Mucosa of rectum (tissue), 2 donors: Measurements from ENCODE around the gene FHIT.

ENCODE experiments used
- H3K27ac ChIP-seq, 2 donors: one replicate each; pipeline ENCODE4 v1.7.0; 2013; ENCODE audit warnings: inconsistent platforms in 2 of 2, low read depth in 2 of 2, low read length in 2 of 2
- H3K27me3 ChIP-seq, 2 donors: one replicate each; pipeline ENCODE4 v1.7.0; 2013; ENCODE audit warnings: low read length in 2 of 2; ENCODE audit not compliant: control insufficient read depth in 2 of 2, insufficient read depth in 2 of 2
- H3K36me3 ChIP-seq, 2 donors: one replicate each; pipeline ENCODE4 v1.7.0; 2013; ENCODE audit warnings: low read length in 2 of 2; ENCODE audit not compliant: control insufficient read depth in 2 of 2, insufficient read depth in 2 of 2
- H3K4me1 ChIP-seq, 2 donors: one replicate each; pipeline ENCODE4 v1.7.0; 2013; ENCODE audit warnings: low read length in 2 of 2, mild to moderate bottlenecking in 1 of 2; ENCODE audit not compliant: control insufficient read depth in 2 of 2, insufficient read depth in 2 of 2
- H3K4me3 ChIP-seq, 2 donors: one replicate each; pipeline ENCODE4 v1.7.0; 2013; ENCODE audit warnings: low read length in 2 of 2
- H3K9ac ChIP-seq, 2 donors: one replicate each; pipeline ENCODE4 v1.7.0; 2013; ENCODE audit warnings: low read length in 2 of 2, low read depth in 1 of 2, mild to moderate bottlenecking in 1 of 2
- H3K9me3 ChIP-seq, 2 donors: one replicate each; pipeline ENCODE4 v1.7.0; 2013; ENCODE audit warnings: low read length in 2 of 2; ENCODE audit not compliant: control insufficient read depth in 2 of 2
- donor health status: healthy.
- donor health status: Normal muscosa, but diverticular disease.

Gene FHIT

GRCh38 chr3:60323651-60324050 lies 927.6 kb downstream of the FHIT start:
- Histone ChIP-seq H3K27ac (no peak overlapping the region), H3K9me3 (no peaks in the 10 kb centered on the region), H3K4me1 (peaks cover 0 to 2% of the 10 kb centered on the region in 2 donors), H3K9ac (no peak overlapping the region), H3K27me3 (no peaks in the 10 kb centered on the region), H3K4me3 (no peak overlapping the region), H3K36me3 (no peaks in the 10 kb centered on the region)

- Histone ChIP-seq H3K4me1 (peaks cover 0 to 2% of the 10 kb centered on the region in 2 donors), H3K4me3 (no peak overlapping the region), H3K9ac (no peak overlapping the region), H3K27me3 (no peaks in the 10 kb centered on the region), H3K36me3 (no peaks in the 10 kb centered on the region), H3K9me3 (no peaks in the 10 kb centered on the region), H3K27ac (no peak overlapping the region)
Measured at GRCh38 chr3:60323180-60323579, 928.1 kb downstream of the FHIT start.

GRCh38 chr3:60322298-60322856 lies 928.9 kb downstream of the FHIT start:
- Histone ChIP-seq H3K4me3 (no peak overlapping the region), H3K9ac (no peak overlapping the region), H3K36me3 (no peaks in the 10 kb centered on the region), H3K4me1 (peaks cover 0 to 2% of the 10 kb centered on the region in 2 donors), H3K9me3 (no peaks in the 10 kb centered on the region), H3K27ac (no peak overlapping the region), H3K27me3 (no peaks in the 10 kb centered on the region)

GRCh38 chr3:60319179-60319858 lies 931.9 kb downstream of the FHIT start:
- H3K4me1 ChIP-seq = no peaks in the 10 kb centered on the region
- H3K27ac ChIP-seq = no peak overlapping the region
- H3K4me3 ChIP-seq = no peak overlapping the region
- H3K27me3 ChIP-seq = no peaks in the 10 kb centered on the region
- no peaks in the 10 kb centered on the region for H3K36me3 ChIP-seq
- H3K9me3 ChIP-seq = no peaks in the 10 kb centered on the region
- H3K9ac ChIP-seq = no peak overlapping the region

GRCh38 chr3:60316121-60316797 lies 935.0 kb downstream of the FHIT start:
- H3K9me3 ChIP-seq = no peaks in the 10 kb centered on the region
- no peak overlapping the region for H3K4me3 ChIP-seq
- no peaks in the 10 kb centered on the region for H3K36me3 ChIP-seq
- H3K9ac ChIP-seq = no peak overlapping the region
- H3K4me1 ChIP-seq = peaks cover 0 to 6% of the 10 kb centered on the region in 2 donors
- no peak overlapping the region for H3K27ac ChIP-seq
- H3K27me3 ChIP-seq = no peaks in the 10 kb centered on the region

- Histone ChIP-seq H3K9me3 (no peaks in the 10 kb centered on the region), H3K9ac (no peak overlapping the region), H3K4me3 (no peak overlapping the region), H3K4me1 (peaks cover 0 to 6% of the 10 kb centered on the region in 2 donors), H3K27ac (no peak overlapping the region), H3K27me3 (no peaks in the 10 kb centered on the region), H3K36me3 (no peaks in the 10 kb centered on the region)
Measured at GRCh38 chr3:60313951-60314461, 937.2 kb downstream of the FHIT start.

GRCh38 chr3:60313231-60313798 lies 937.9 kb downstream of the FHIT start:
- Histone ChIP-seq H3K4me3 (no peak overlapping the region), H3K9ac (no peak overlapping the region), H3K27me3 (no peaks in the 10 kb centered on the region), H3K9me3 (no peaks in the 10 kb centered on the region), H3K4me1 (peaks cover 0 to 6% of the 10 kb centered on the region in 2 donors), H3K27ac (no peak overlapping the region), H3K36me3 (no peaks in the 10 kb centered on the region)

- no peak overlapping the region for H3K27ac ChIP-seq
- H3K9ac ChIP-seq = no peak overlapping the region
- H3K4me1 ChIP-seq = peaks cover 0 to 6% of the 10 kb centered on the region in 2 donors
- no peaks in the 10 kb centered on the region for H3K9me3 ChIP-seq
- H3K27me3 ChIP-seq = no peaks in the 10 kb centered on the region
- no peak overlapping the region for H3K4me3 ChIP-seq
- no peaks in the 10 kb centered on the region for H3K36me3 ChIP-seq
Measured at GRCh38 chr3:60309539-60310268, 941.5 kb downstream of the FHIT start.

- H3K36me3 ChIP-seq = no peaks in the 10 kb centered on the region
- H3K9me3 ChIP-seq = no peaks in the 10 kb centered on the region
- H3K27ac ChIP-seq = no peak overlapping the region
- no peak overlapping the region for H3K4me3 ChIP-seq
- H3K27me3 ChIP-seq = no peaks in the 10 kb centered on the region
- H3K4me1 ChIP-seq = peaks cover 0 to 5% of the 10 kb centered on the region in 2 donors
- H3K9ac ChIP-seq = no peak overlapping the region
Measured at GRCh38 chr3:60308808-60309207, 942.4 kb downstream of the FHIT start.
